ENCODE results near the gene OR4D2.

OR4D2 gene

DNA sequence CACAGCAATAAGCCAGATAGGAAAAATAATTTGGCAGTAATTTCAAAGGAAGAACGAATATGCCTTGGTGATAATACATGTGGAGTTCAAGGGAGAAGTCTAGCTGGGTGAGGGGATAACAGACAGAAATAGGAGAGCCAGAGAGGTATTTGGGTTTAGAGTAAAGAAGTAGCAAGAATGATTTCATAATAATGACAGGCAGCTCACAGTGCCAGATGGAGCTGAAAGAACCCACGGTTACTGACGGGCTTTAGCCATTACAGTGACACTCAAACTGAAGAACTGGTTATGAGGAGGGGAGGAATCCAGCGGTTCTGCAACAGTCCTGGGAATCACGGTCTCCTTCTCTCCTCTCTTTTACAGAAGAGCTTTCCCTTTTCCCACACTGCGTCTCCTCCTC lies 16.4 kb upstream of the OR4D2 start:
- TF ChIP-seq, protein P1, sequence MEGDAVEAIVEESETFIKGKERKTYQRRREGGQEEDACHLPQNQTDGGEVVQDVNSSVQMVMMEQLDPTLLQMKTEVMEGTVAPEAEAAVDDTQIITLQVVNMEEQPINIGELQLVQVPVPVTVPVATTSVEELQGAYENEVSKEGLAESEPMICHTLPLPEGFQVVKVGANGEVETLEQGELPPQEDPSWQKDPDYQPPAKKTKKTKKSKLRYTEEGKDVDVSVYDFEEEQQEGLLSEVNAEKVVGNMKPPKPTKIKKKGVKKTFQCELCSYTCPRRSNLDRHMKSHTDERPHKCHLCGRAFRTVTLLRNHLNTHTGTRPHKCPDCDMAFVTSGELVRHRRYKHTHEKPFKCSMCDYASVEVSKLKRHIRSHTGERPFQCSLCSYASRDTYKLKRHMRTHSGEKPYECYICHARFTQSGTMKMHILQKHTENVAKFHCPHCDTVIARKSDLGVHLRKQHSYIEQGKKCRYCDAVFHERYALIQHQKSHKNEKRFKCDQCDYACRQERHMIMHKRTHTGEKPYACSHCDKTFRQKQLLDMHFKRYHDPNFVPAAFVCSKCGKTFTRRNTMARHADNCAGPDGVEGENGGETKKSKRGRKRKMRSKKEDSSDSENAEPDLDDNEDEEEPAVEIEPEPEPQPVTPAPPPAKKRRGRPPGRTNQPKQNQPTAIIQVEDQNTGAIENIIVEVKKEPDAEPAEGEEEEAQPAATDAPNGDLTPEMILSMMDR (IDR thresholded peaks at IDR 0.05; ENCODE audit: low read depth, low read length), result no peak
- no peak overlapping the region for H3K4me3 ChIP-seq (ENCODE audit: low read depth, low read length)
- H3K36me3 ChIP-seq, result no peaks in the 10 kb centered on the region
- H3K9me3 ChIP-seq (ENCODE audit: severe bottlenecking), result no peaks in the 10 kb centered on the region
- no peak for DNase-seq
- H3K27me3 ChIP-seq (ENCODE audit: insufficient read depth, low read depth, severe bottlenecking), result no peaks in the 10 kb centered on the region
- no peak overlapping the region for H3K27ac ChIP-seq

DNA sequence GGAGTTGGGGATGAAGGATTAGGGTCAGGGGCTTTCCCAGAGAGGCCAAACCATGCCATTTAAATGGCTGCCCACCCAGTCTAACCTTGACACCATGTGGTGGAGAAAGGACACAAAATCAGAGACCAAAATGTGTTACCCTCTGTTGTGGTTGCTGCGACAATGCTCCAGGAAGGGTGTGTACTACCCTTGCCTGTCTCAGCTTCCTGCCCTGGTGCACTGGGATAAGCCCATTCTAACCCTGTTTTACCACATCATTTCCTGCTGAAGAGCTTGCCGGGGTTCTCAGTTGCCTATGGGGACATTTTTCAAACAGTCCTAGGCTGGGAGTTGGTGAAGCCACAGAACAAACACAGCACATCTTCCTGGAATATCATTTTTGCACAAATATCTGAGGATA lies 13.7 kb upstream of the OR4D2 start:
- TF ChIP-seq, protein P1 (IDR thresholded peaks at IDR 0.05; ENCODE audit: low read depth, low read length), result no peak
- no peak for DNase-seq
- Histone ChIP-seq H3K27me3 (ENCODE audit: insufficient read depth, low read depth, severe bottlenecking) (no peaks in the 10 kb centered on the region), H3K9me3 (ENCODE audit: severe bottlenecking) (no peaks in the 10 kb centered on the region), H3K4me3 (ENCODE audit: low read depth, low read length) (no peak overlapping the region), H3K36me3 (no peaks in the 10 kb centered on the region), H3K27ac (no peak overlapping the region)

DNA sequence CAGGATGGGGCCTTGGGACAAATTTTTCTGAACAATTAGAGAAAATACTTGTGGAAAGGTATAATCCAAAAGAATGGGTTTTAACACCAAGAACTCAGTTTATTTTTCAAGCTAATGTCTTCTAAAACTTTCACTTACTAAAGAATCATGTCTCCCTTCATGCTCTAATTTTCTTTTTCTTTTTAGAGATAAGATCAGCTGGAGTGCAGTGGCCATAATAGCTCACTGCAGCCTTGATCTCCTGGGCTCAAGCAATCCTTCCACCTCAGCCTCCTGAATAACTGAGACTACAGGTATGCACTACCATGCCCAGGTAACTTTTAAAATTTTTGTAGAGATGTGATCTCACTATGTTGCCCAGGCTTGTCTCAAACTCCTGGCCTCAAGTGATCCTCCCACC lies 13.1 kb upstream of the OR4D2 start:
- TF ChIP-seq, protein P1 (IDR thresholded peaks at IDR 0.05; ENCODE audit: low read depth, low read length), result no peak
- no peaks in the 10 kb centered on the region for H3K27me3 ChIP-seq (ENCODE audit: insufficient read depth, low read depth, severe bottlenecking)
- H3K27ac ChIP-seq, result no peak overlapping the region
- H3K9me3 ChIP-seq (ENCODE audit: severe bottlenecking), result no peaks in the 10 kb centered on the region
- H3K36me3 ChIP-seq, result no peaks in the 10 kb centered on the region
- DNase-seq, result no peak
- H3K4me3 ChIP-seq (ENCODE audit: low read depth, low read length), result no peak overlapping the region

DNA sequence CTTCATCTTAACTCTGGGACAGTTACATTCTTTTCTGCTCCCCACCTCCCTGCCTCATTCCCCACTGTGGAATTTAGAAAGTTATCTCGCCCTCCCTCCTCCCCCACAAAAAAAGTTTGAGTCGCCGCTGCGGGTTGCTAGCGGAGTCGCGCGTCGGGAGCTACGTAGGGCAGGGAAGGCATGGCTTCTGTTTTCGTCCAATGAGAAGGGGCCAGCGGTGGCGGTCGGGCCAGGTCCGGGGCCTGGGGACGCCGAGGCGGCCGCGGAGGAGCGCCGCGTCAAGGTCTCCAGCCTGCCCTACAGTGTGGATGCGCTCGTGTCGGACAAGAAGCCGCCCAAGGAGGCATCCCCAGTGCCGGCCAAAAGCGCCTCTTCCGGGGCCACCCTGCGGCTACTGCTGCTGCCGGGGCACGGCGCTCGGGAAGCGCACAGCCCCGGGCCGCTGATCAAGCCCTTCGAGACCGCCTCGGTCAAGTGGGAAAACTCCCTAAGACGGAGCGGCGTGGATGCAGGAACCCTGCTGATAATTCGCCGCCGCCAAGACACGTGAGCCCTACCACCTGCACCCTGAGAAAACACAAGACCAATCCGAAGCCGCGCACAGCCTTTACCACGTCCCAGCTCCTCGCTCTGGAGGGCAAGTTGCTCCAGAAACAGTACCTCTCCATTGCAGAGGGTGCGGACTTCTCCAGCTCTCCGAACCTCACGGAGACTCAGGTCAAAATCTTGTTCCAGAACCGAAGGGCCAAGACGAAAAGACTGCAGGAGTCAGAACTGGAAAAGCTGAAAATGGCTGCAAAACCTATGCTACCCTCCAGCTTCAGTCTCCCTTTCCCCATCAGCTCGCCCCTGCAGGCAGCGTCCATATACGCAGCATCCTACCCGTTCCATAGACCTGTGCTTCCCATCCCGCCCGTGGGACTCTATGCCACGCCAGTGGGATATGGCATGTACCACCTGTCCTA lies 9.7 kb upstream of the OR4D2 start:
- peak; percentile 44 for DNase-seq
- TF ChIP-seq, protein P1 (IDR thresholded peaks at IDR 0.05; ENCODE audit: low read depth, low read length), result no peak
- Histone ChIP-seq H3K27me3 (ENCODE audit: insufficient read depth, low read depth, severe bottlenecking) (no peaks in the 10 kb centered on the region), H3K9me3 (ENCODE audit: severe bottlenecking) (no peaks in the 10 kb centered on the region), H3K4me3 (ENCODE audit: low read depth, low read length) (peak overlapping the region; percentile 48), H3K27ac (no peak overlapping the region), H3K36me3 (no peaks in the 10 kb centered on the region)

DNA sequence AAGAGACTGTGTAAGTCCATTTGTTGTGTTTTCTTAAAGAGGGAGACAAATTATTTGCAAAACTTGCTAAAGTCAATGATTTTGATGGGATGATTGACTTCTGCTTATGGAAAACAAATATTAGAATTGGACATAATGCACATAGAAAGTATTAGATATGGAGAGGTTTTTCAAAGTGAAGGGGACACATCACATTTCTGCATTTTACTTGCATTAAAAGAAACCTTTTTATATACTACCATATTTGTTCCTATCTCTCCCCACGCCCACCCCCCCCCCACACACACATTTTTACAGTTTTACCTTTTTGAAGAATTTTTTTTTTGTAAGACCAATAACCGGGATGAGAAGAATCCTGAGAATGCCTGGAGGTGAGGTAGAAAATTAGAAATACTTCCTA lies 8.6 kb upstream of the OR4D2 start:
- TF ChIP-seq, protein P1 (IDR thresholded peaks at IDR 0.05; ENCODE audit: low read depth, low read length), result no peak
- Histone ChIP-seq H3K27me3 (ENCODE audit: insufficient read depth, low read depth, severe bottlenecking) (no peaks in the 10 kb centered on the region), H3K4me3 (ENCODE audit: low read depth, low read length) (no peak overlapping the region), H3K27ac (no peak overlapping the region), H3K36me3 (no peaks in the 10 kb centered on the region), H3K9me3 (ENCODE audit: severe bottlenecking) (no peaks in the 10 kb centered on the region)
- no peak for DNase-seq

Data from WERI-Rb-1 (cell line).